K562 (cell line): ENCODE measurements around the gene NCOA3. TPM values are rescaled to one million over a fixed set of nuclear protein-coding genes. Genes with fewer than 3 reads are reported as not detected.

Experiments used
- ATAC-seq: fragments of 200-7000 bp; cut with Tn5 transposase; 3 replicates; pipeline ENCODE4 v1.9.1; 2020; ENCODE audit warnings: moderate library complexity
- BruUV-seq: library from RNA; stranded (reverse); fragments of 400-500 nt; replicated peaks from 2 replicates; lab custom pipeline; 2021; lab: Mats Ljungman, UMichigan
- CTCF ChIA-PET: fragments of 300-600 bp; formaldehyde crosslinking; extraction: SDS; loops from one replicate; lab custom pipeline; 2021; ENCODE audit warnings: low intra/inter-chr PET ratio; lab: Yijun Ruan, JAX
- POLR2A ChIA-PET: fragments of 300-600, 350-650 bp; sonication (Branson Sonifier 250); formaldehyde crosslinking; extraction: SDS; loops from one replicate; lab custom pipeline; 2021; ENCODE audit warnings: antibody characterized with exemption, inconsistent platforms; lab: Yijun Ruan, JAX
- DNase-seq, 4 experiments: peaks; one replicate each; pipeline versions ENCODE4 v3.0.0 to v3.0.0-alpha.2; 2011 to 2018; ENCODE audit warnings: low spot score in 3 of 4, mixed read lengths in 3 of 4; ENCODE audit errors: extremely low read depth in 1 of 4
- FAIRE-seq: peaks from 2 replicates; lab custom pipeline; 2011; peaks lifted over from hg19 to GRCh38; lab: Jason Lieb, UNC
- H2AFZ ChIP-seq: 2 replicates; pipeline ENCODE4 v1.6.0; 2011; ENCODE audit warnings: low read depth, low read length, control low read depth, inconsistent platforms
- H3K27ac ChIP-seq: fragments of 200-600 bp; 3 replicates; pipeline ENCODE4 v1.8.0; 2011; ENCODE audit warnings: low read depth, mild to moderate bottlenecking, control low read depth, inconsistent platforms, low read length, moderate library complexity, mixed read lengths; ENCODE audit errors: extremely low read depth
- H3K27me3 ChIP-seq, 2 experiments: fragments of 300-600 bp in 1 of 2; 2 replicates in 1 of 2; 3 replicates in 1 of 2; pipeline versions ENCODE4 v1.6.0 to v1.8.0; 2011; ENCODE audit warnings: inconsistent platforms in 2 of 2, low read length in 2 of 2, mild to moderate bottlenecking in 1 of 2, mixed read lengths in 1 of 2, moderate library complexity in 1 of 2; ENCODE audit not compliant: control insufficient read depth in 2 of 2, insufficient read depth in 2 of 2
- H3K36me3 ChIP-seq: fragments of 300-600 bp; 3 replicates; pipeline ENCODE4 v1.8.0; 2011; ENCODE audit warnings: mild to moderate bottlenecking, low read length, inconsistent platforms; ENCODE audit not compliant: control insufficient read depth, insufficient read depth
- H3K4me1 ChIP-seq, 2 experiments: fragments of 200-600 bp in 1 of 2; replicated peaks in 1 of 2; 2 replicates in 1 of 2; 3 replicates in 1 of 2; pipeline versions ENCODE4 v1.5.1 to v1.8.0; 2011; ENCODE audit warnings: inconsistent platforms in 2 of 2, low read length in 2 of 2, mild to moderate bottlenecking in 1 of 2, mixed read lengths in 1 of 2, moderate library complexity in 1 of 2; ENCODE audit not compliant: control insufficient read depth in 2 of 2, insufficient read depth in 2 of 2
- H3K4me2 ChIP-seq: 2 replicates; pipeline ENCODE4 v1.6.1; 2011; ENCODE audit warnings: low read length, control low read depth, inconsistent platforms, mixed read lengths; ENCODE audit not compliant: insufficient read depth
- H3K4me3 ChIP-seq: fragments of 200-600 bp; sonication (generic), shearing (Covaris generic); 2 replicates; pipeline ENCODE4 v1.5.1; 2016; ENCODE audit warnings: control low read depth, inconsistent platforms
- H3K79me2 ChIP-seq: fragments of 200-600 bp; 3 replicates; pipeline ENCODE4 v1.8.0; 2011; ENCODE audit warnings: low read length, inconsistent platforms; ENCODE audit not compliant: control insufficient read depth, insufficient read depth
- H3K9ac ChIP-seq, 2 experiments: 2 replicates each; pipeline versions ENCODE4 v1.6.0 to v1.6.1; 2011; ENCODE audit warnings: low read depth in 2 of 2, low read length in 2 of 2, control low read depth in 1 of 2, inconsistent platforms in 1 of 2, mild to moderate bottlenecking in 1 of 2, mixed read lengths in 1 of 2; ENCODE audit not compliant: insufficient read depth in 1 of 2
- H3K9me1 ChIP-seq: one replicate; pipeline ENCODE4 v1.6.0; 2011; ENCODE audit warnings: inconsistent platforms, mild to moderate bottlenecking, low read length, moderate library complexity; ENCODE audit not compliant: control insufficient read depth, insufficient read depth
- H3K9me3 ChIP-seq: replicated peaks from 2 replicates; pipeline ENCODE4 v1.5.1; 2011; ENCODE audit warnings: low read depth, low read length, inconsistent platforms; ENCODE audit not compliant: control insufficient read depth, insufficient read depth
- H4K20me1 ChIP-seq: replicated peaks from 2 replicates; pipeline ENCODE4 v1.6.1; 2011; ENCODE audit warnings: low read length, inconsistent platforms, mixed read lengths; ENCODE audit not compliant: control insufficient read depth, insufficient read depth
- C11orf30 ChIP-seq: fragments of 450-650 bp; IDR thresholded peaks from 2 replicates; pipeline ENCODE4 v1.6.1; 2016; ENCODE audit warnings: low read depth, mild to moderate bottlenecking
- EWSR1 ChIP-seq: fragments of 450-650 bp; IDR thresholded peaks from 2 replicates; pipeline ENCODE4 v1.6.1; 2018; ENCODE audit warnings: borderline replicate concordance, mild to moderate bottlenecking, low read depth, moderate library complexity; ENCODE audit not compliant: partially characterized antibody
- HLTF ChIP-seq: fragments of 450-650 bp; IDR thresholded peaks from 2 replicates; pipeline ENCODE4 v1.6.1; 2016
- MBD2 ChIP-seq: sonication (generic); IDR thresholded peaks from 2 replicates; pipeline ENCODE4 v1.6.1; 2016; ENCODE audit warnings: low read depth, borderline replicate concordance
- MLX ChIP-seq, 2 experiments: fragments of 450-650 bp in 1 of 2; sonication (generic) in 1 of 2; formaldehyde crosslinking; conservative IDR thresholded peaks; 2 replicates each; pipeline versions ENCODE4 v1.4.0 to v1.8.1; 2020 to 2022; ENCODE audit warnings: mild to moderate bottlenecking in 1 of 2, missing genetic modification reagents in 1 of 2
- POLR2AphosphoS2 ChIP-seq: IDR thresholded peaks from 2 replicates; pipeline ENCODE4 v1.6.1; 2012; ENCODE audit warnings: low read length, improper control_type of control experiment
- PRMT5 ChIP-seq: sonication (generic); formaldehyde crosslinking; IDR thresholded peaks from 2 replicates; pipeline ENCODE4 v1.5.0; 2020; ENCODE audit warnings: missing genetic modification reagents
- ZNF12 ChIP-seq: sonication (generic); formaldehyde crosslinking; IDR thresholded peaks from 2 replicates; pipeline ENCODE4 v1.4.0; 2020; ENCODE audit warnings: mild to moderate bottlenecking, missing genetic modification reagents
- ZNF316 ChIP-seq: fragments of 450-650 bp; IDR thresholded peaks from 2 replicates; pipeline ENCODE4 v1.6.1; 2016
- ZNF76 ChIP-seq: fragments of 250-450 bp; sonication (Bioruptor Pico); IDR thresholded peaks from 2 replicates; pipeline ENCODE4 v1.4.0; 2020; ENCODE audit warnings: mild to moderate bottlenecking, moderate library complexity, borderline replicate concordance
- WGBS: fragments of 100-300 bp; shearing (Covaris generic); methylation state at CpG from one replicate; pipeline ENCODE4 v1.1.6; 2016; ENCODE audit warnings: low coverage, mixed read lengths; ENCODE audit not compliant: insufficient coverage; ENCODE audit errors: missing lambda C conversion rate; 5-methylcytosine and 5-hydroxymethylcytosine counted together
- in situ Hi-C: fragments of 300-500 bp; cut with MboI; formaldehyde crosslinking; loops from 4 replicates; pipeline ENCODE4 v1.15.0; 2018; ENCODE audit warnings: inconsistent platforms, mixed read lengths
- intact Hi-C: fragments of 100-400 bp; cut with micrococcal nuclease; formaldehyde crosslinking; loops from 2 replicates; pipeline ENCODE4 v1.14.2; 2022
- polyA plus RNA-seq, 8 experiments: library from polyadenylated mRNA; depleted of rRNA in 4 of 8; stranded (reverse) in 5 of 8; unstranded in 3 of 8; fragments of >200 nt; fragmentation: Nextera tagmentation in 2 of 8; fragmentation: Illumina TruSeq in 1 of 8; extraction: Ambion mirVana in 2 of 8; extraction: Trizol in 1 of 8; gene quantifications; 2 replicates each; pipeline versions ENCODE4 v1.2.1 to v1.2.3, GENCODE V29; 2011 to 2014; ENCODE audit warnings: inconsistent platforms in 1 of 8, missing spikeins in 1 of 8
- total RNA-seq, 7 experiments: library from RNA; depleted of rRNA in 6 of 7; stranded (reverse); fragments of >200 nt in 6 of 7; fragmentation: Illumina TruSeq in 2 of 7; extraction: Trizol in 2 of 7; gene quantifications; 2 replicates each; pipeline versions ENCODE4 v1.2.1 to v1.2.3, GENCODE V29; 2011 to 2021; ENCODE audit warnings: low replicate concordance in 1 of 7

Gene NCOA3
- total and polyA plus RNA-seq, 9 of the 15 experiments (the other 6 are each of a cell fraction or from before 2014, with no cell fraction given): 3.2 to 24.3 (median 14.4) TPM

GRCh38 chr20:47547034-47547387 lies 45.3 kb downstream of the NCOA3 start:
- POLR2A ChIA-PET: no interaction called here
- Histone ChIP-seq H4K20me1 (peaks cover 6% of the 10 kb centered on the region; the same call in 1 of the 2 replicates), H3K4me2 (no peak overlapping the region), H3K27ac (no peak overlapping the region), H3K9ac (no peak overlapping the region), H3K9me3 (no peaks in the 10 kb centered on the region), H3K9me1 (no peaks in the 10 kb centered on the region), H2AFZ (no peak overlapping the region), H3K36me3 (no peaks in the 10 kb centered on the region), H3K79me2 (peaks cover 57% of the 10 kb centered on the region), H3K27me3 (no peaks in the 10 kb centered on the region), H3K4me3 (no peak overlapping the region), H3K4me1 (peaks cover 5 to 6% of the 10 kb centered on the region in 2 experiments; a peak in 3 of 5 replicates)
- no peak for DNase-seq
- CTCF ChIA-PET: no interaction called here
- no peak for ATAC-seq
- FAIRE-seq: no peak
- no TSS peak for BruUV-seq
- WGBS: 84% methylated on average over 5 of the region's 5 CpGs
- in situ Hi-C loops (no loop called here), intact Hi-C loops (no loop called here)
- TF ChIP-seq HLTF (no peak), ZNF12 (no peak), C11orf30 (no peak), MBD2 (no peak), PRMT5 (no peak), ZNF76 (CRISPR knock-in tag) (no peak), ZNF316 (no peak), MLX (CRISPR knock-in tag; conservative IDR thresholded peaks at IDR 0.05) (no peak), EWSR1 (no peak), POLR2AphosphoS2 (no peak)
